GM19463 (cell line): ENCODE measurements around the gene TMEM147.
A peak's percentile ranks its signal among the peaks of the same experiment; 100 is the strongest.
"Not testable (repeated sequence)": the region's sequence is repeated elsewhere in the genome, so short reads cannot be mapped to it uniquely, and the experiment has no call there.

ENCODE experiments used
- ATAC-seq: cut with Tn5 transposase; IDR thresholded peaks from one replicate; pipeline ENCODE4 v1.9.1; 2021; ENCODE audit warnings: mild to moderate bottlenecking, moderate library complexity; ENCODE audit not compliant: unreplicated experiment

Gene TMEM147

GRCh38 chr19:35561436-35561835 lies 16.0 kb downstream of the TMEM147 start:
- ATAC-seq: no peak

GRCh38 chr19:35562336-35562735 lies 16.9 kb downstream of the TMEM147 start:
- ATAC-seq: no peak

GRCh38 chr19:35562776-35563175 lies 17.4 kb downstream of the TMEM147 start:
- no peak for ATAC-seq

- no peak for ATAC-seq
These were observed 17.9 kb downstream of the TMEM147 start, which contains the start of gene ATP4A for GRCh38 chr19:35563207-35563829. TSS of gene ATP4A (minus strand) at chr19:35563658. CDS start at chr19:35563629, 29 bp downstream.

GRCh38 chr19:35565016-35565856 lies 19.8 kb downstream of the TMEM147 start:
- ATAC-seq: no peak

GRCh38 chr19:35566738-35567137 lies 21.3 kb downstream of the TMEM147 start:
- no peak for ATAC-seq

- no peak for ATAC-seq
These were observed 23.9 kb downstream of the TMEM147 start for GRCh38 chr19:35569281-35569781.

GRCh38 chr19:35571406-35571965 lies 26.1 kb downstream of the TMEM147 start:
- ATAC-seq: no peak

GRCh38 chr19:35577918-35578317 lies 32.5 kb downstream of the TMEM147 start:
- ATAC-seq: no peak

- no peak for ATAC-seq
These were observed 33.3 kb downstream of the TMEM147 start for GRCh38 chr19:35578707-35579106.

- no peak for ATAC-seq
These were observed 37.3 kb downstream of the TMEM147 start for GRCh38 chr19:35582760-35583159.

GRCh38 chr19:35585848-35586247 lies 40.4 kb downstream of the TMEM147 start, which contains the start of gene PMIS2:
TSS of gene PMIS2 (plus strand) at chr19:35586173. CDS start at chr19:35586260, 87 bp downstream.
- no peak for ATAC-seq

- no peak for ATAC-seq
These were observed 41.9 kb downstream of the TMEM147 start for GRCh38 chr19:35587321-35587720.

GRCh38 chr19:35590875-35591274 lies 45.4 kb downstream of the TMEM147 start:
- ATAC-seq: no peak

- ATAC-seq: no peak
These were observed 46.8 kb downstream of the TMEM147 start for GRCh38 chr19:35592226-35592625.

GRCh38 chr19:35595026-35595425 lies 49.6 kb downstream of the TMEM147 start:
- not testable (repeated sequence) for ATAC-seq

- ATAC-seq: no peak
These were observed 50.5 kb downstream of the TMEM147 start for GRCh38 chr19:35595928-35596327.

GRCh38 chr19:35596366-35596999 lies 51.1 kb downstream of the TMEM147 start:
- peak; percentile 71 for ATAC-seq
